Measurements from ENCODE around the gene FHIT.
"Not testable (repeated sequence)": the region's sequence is repeated elsewhere in the genome, so short reads cannot be mapped to it uniquely, and the experiment has no call there.

The FHIT gene

DNA sequence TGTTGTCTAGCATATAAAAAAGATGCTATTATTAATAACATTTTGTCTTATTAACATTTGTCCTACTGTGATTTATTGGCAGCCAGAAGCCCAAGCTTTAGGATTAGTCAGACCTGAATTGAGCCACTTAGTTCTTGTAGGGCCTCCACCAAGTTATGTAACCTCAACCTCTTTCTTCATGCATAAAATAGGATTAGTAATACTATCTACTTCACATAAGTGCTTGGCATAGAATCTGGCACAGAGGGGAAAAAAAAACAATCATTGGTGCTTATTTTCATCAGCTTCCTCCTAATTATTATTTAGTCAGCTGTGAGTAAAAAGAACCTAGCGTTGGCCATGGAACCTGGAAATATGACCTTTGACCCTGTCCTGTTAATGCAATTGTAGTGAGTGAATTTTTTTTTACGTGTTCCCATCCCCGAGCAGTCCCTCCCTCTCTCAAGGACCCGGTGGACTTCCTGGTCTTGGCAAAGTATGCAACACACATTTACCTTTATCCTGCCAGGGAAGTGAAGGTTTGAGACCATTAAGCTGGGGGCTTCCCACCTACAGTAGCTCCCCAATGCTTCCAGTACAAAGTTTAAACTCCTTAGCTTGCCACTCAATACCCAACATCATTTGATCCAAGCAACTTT lies 136.8 kb downstream of the FHIT start:
- no peak for DNase-seq (ENCODE audit: low read depth, low spot score)

DNA sequence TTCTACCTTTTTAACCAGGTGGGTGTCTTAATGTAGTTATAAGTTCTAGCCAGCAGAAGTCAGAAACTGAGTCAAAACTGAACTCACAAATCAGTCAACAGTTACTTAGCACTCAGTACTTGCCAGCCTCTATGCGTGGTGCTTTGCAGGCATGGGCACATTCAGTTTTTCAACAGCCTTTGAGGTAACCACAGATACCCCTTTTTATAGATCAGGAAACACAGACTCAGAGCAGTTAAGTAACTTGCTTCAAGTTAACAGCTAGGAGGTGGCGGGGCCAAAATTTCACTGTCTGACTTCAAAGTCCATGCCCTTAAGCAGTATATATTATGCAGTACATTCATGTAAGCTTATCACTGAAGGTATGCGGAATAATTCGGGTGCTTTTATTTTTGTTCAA lies 139.4 kb downstream of the FHIT start:
- DNase-seq (ENCODE audit: low read depth, low spot score): no peak

DNA sequence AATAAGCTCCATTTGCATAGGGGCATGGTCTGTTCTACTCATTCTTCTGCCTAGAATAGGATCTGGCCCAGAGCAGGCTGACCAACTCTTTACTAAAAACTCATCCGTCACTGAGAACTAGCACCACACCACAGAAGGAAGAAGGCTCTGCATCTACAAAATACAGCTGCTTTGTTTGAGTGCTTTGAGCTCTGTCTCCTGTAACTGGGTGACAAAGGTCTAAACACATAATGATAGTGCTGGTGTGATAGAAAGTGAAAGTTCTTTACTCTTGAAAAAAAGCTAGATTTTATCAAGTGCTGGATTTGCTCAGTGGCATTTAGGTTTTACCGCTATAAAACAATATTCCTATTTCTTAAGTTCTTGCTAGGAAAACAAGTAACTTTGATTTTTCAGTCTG lies 140.7 kb downstream of the FHIT start:
- DNase-seq (ENCODE audit: low read depth, low spot score): no peak

DNA sequence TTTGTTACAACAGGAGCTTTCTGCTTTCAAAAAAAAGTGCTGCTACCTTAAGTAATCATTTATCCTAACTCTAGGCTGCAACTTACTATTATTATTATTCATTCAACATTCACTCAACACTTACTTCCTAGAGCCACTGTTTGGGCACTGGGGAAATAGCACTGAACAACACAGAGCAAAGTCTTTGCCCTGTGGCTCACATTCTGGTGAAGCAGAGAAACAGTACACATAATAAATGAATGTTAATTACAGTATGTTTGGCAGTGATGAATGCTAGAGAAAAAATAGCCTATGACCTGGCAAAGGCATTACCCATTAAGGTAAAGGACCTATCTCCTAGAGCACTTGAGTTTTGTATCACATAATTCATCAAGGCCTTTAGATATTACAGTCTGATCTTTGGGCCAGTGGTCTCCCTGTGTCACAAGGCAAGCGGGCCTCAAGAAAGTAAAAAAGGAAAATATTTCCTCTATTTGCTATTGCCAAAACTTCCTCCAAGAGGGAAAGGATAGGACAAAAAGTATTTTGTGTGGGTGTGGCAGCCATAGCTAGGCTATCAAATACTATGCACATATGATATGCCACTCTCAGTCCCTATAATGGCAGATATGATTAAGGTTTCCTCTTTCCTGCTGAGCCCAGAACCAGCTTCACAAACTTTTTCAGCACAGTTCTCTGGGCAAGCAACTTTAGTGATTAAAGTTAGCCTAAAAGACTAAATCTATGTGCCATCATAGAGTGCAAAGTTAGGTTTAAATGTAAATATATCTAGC lies 142.8 kb downstream of the FHIT start:
- DNase-seq (ENCODE audit: low read depth, low spot score): no peak

DNA sequence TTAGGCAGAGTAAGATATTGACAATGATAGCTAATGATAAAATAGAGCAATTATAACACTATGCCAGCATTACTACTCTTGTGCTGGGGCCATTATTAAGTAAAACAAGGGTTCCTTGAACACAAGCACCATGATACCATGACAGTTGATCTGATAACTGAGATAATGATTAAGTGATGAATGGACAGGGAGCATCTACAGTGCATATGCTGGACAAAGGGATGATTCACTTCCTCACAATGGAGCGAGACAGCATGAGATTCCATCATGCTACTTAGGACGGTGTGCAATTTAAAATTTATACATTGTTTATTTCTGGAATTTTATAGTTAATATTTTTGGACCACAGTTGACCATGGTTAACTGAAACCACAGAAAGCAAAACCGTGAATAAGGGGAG lies 156.6 kb downstream of the FHIT start:
- no peak for DNase-seq (ENCODE audit: low read depth, low spot score)

DNA sequence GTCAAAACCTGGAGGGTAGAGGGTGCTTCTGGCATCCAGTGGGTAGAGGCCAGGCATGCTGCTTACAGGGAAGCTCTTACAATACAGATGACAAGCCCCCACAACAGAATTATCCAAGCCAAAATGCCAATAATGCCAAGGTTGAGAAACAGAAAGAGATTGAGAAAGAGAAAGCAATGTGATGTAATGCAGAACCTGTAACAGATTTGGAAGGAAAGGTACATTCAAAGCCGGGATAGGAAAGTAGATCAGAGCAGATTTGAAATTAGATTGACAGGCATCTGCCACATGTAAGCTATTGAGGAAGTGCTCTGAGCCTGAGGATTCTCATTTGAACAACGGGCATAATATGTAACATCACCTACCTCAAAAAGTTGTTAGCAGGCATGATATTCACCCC lies 157.9 kb downstream of the FHIT start:
- no peak for DNase-seq (ENCODE audit: low read depth, low spot score)

DNA sequence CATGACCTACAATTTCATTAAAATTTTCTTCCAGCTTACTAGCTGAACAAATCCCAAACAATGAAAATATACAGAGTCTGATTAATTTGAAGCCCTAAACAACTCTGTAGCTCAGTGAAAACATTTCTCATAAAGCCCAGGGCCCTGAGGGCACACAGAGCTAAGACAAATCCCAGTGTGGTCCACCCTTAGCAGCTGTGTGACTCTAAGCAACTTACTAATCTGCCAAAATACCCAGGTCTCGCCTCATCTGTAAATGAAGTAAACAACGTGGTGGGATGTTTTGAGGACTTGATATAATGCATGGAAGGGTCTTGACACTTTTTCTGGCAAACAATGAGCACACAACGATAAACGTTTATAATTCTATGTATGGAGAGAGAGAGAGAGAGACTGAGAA lies 158.4 kb downstream of the FHIT start:
- no peak for DNase-seq (ENCODE audit: low read depth, low spot score)

DNA sequence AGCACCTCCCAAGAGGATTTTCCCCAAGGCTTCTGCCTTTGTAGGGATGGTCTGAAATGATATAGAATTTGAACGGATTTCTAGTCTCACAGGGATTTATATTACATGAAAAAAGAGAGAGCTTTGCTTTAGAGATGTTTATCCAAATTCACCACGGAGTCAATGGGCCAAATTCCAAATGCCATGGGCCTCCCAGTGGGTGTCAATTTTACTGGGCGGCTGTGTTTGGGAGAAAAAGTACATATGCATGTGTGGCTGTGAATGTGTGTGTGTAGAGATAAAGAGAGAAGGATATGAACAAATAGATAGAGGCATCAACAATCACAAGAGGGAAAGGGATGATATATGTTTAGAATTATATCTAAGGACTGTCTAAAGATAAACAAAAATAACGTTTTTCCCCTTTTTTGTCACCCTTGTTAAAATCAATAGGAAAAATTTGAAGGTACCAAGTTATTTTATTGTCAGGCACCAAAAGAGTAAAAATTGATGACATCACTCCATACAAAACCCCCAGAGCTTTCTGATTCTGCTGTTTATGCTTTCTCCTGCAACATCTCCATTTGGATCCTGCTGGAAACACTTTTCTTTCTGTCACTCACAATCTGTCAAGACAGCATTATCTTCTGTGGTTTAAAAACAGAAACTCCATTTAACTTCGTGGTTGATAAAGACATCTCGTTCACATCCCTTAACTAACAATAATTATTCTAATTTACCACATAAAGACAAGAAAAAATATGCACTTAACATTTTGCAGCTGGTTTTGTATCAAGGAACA lies 160.7 kb downstream of the FHIT start:
- DNase-seq (ENCODE audit: low read depth, low spot score): no peak

DNA sequence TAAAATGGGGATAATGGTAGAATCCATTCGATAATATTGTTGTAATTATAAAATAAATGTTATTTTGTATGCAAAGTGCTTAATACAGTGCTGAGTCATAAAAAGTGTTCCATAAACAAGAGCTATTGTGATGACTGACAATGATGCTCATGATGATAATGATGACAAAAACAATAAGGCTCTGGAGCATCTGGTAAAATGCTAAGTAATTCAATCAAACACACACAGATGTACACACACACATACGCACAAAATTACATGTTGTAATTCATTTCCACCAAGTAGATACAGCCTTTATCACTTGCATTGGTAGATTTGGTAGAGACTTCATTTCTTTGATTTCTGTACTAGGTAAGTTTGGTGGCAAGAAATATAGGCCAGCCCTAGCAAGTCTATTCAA lies 163.8 kb downstream of the FHIT start:
- no peak for DNase-seq (ENCODE audit: low read depth, low spot score)

DNA sequence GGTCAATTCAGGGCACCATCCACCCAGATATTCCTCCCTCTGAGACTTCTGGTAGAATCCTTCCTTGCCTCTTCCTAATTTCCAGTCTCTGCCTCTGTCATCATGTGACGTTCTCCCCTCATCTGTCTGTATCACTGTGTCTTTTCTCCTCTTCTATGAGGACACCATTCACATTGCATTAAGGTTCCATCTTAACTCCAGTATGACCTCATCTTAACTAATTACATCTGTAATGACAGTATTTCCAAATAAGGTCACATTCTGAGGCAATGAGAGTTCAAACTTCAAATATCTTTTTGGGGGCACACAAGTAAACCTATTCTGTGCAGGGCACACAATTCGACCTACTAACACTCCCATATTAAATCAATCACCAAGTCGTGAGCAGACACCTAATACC lies 169.7 kb downstream of the FHIT start:
- no peak for DNase-seq (ENCODE audit: low read depth, low spot score)

DNA sequence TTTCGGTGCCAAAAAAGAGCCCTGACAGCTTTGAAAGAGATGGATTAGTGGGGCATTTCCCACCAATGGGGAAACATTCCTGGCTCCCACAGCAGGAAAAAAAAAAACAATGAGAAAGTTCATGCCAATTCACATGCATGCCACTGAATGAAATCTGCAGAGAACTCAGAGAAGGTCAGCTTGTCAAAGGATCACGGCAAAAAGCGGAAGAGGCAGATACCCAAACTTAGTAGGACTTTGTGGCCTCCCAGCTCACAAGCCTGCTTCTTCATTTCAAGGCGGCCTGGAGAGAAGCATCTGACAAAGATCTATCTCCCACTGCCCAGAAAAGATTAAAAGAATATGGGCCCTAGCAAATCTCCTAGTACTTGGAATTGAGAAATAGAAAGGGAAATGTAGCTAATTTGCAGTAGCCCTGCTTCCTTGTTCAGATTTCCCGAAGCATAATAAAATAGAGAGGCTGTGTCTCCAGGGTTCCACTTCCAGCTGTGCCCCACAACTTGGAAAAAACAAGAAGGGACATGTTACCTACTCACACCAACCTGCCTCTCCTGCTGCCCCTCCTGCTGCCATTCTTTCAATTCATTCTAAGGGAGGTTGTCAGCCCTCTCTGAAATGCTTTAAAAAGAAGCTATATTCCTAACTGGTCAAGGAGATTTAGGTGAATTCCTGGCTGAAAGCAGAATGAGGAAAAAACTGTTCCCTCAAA lies 170.4 kb downstream of the FHIT start:
- no peak for DNase-seq (ENCODE audit: low read depth, low spot score)

DNA sequence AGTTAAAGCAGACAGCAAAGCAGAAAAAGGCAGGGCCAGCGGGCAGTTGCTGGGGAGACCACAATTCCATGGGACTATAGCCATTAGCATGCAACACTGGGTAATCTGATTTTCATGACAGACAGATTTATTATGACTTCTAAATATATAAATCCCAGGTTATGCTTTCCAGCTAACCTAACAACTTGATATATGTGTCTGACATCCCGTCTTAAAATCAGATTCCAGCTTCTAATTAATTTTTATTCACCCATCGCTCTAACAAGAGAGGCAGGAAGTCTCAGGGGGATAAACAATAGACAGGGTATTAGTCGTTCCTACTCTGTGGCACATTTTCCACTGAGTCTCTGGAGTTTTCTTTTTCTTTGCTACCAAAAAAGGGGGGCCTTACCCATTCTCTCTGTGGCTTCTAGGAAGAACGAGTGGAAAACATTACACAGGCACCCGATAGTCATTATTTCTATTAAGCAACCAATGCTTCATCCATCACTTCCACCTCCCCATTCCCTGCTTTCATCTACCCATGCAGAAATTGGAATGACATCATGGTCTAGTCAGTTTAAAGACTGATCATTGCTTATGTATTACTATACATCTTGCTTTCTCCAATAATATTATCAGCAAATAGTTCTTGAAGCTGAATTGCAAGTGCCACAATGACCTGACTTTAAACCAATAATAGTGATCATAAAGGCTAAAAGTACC lies 173.1 kb downstream of the FHIT start:
- DNase-seq (ENCODE audit: low read depth, low spot score): no peak

DNA sequence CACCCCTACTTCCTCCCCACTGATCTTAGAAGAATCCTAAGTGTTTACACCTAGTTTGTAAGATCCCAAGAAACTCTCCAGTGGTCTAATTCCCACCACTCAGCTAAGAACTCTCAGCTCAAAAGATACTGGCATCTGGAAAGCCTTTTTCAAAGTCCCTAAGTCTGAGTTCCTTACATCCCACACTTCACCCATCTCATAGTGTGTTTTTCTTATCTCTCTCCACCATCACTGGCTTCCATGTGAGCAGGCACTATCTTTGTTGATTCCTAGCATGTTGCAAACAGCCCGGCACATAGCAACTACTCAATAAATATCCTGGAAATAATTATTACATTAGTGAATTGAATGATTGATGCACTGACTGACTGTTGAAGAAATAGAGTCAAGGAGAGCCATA lies 173.7 kb downstream of the FHIT start:
- no peak for DNase-seq (ENCODE audit: low read depth, low spot score)

DNA sequence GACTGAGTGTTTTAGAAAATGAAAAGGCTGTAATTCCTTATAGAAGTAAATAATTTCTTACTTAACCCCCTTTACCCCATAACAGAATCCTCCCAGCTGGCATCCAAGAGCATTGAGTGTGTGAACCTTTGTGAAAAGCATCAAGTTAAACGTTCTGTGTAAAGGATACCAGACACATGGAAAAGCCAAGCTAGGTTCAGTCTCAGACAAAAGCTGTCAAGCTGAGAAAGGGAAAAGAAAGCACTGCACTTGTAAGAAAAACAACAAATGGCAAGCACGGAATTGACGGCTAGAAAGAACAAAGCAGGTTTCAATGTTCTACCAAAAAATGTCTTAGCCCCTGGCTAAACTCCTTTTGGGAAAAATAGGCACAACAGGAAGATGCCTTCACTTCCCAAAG lies 176.5 kb downstream of the FHIT start:
- no peak for DNase-seq (ENCODE audit: low read depth, low spot score)

DNA sequence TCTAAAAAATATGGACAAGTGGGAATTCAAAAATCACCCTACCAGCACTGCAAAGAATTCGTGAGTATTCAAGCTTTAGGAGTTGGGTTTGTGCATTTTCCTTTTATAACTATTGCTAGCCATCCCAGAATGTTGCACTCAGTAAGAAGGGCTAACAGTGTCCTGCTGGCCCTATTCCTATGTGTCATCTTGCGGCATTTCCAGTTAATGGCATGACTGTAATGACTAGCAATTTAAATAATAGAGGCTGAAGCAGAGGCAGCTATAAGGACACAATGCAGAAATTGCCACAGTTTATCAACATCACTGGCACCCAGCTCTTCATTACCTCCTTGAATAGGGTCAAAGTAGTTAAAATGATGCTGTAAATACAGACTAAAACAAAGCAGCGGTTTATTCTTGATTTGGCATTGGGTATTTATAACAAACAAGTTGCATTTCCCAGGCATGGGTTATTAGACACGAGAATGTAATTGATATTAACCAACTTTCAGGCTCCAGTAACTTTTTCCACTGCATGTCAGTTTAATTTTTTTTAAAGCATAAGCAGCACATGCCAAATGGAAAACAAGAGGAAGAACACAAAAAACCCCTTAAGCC lies 177.6 kb downstream of the FHIT start:
- DNase-seq (ENCODE audit: low read depth, low spot score): no peak

DNA sequence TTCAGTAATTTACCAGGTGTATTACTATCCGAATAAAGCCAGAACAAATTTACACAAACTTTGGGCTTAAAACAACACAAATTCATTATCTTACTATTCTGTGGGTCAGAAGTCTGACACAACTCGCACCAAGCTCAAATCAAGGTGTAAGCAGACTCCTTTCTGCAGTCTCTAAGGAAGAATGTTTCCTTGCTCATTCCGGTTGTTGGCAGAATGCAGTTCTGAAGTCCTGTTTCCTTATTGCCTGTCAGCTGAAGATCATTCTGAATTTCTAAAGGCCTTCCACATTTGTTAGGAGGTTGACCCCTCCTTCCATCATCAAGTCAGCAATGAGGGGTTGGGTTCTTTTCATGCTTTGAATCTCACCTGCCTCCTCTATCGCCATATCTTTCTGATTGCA lies 183.2 kb downstream of the FHIT start:
- DNase-seq (ENCODE audit: low read depth, low spot score): no peak

DNA sequence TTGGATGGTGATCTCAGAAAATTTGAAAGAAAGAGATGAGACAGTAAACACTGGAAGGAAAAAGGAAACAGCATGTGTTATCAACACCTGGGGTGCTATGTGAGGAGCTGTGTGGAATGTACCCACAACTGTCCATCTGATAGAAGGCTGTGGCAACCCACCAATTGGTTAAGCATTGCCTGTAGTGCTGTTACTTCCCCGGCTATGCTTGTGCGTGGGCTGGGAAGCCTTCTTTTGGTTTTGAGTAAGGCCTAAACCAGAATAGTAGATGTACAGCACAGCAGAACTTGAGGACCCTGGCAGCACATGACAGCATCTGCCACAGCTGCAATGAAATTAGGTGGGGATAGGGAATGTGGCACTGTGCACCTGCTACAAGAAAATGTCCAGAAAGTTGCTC lies 184.5 kb downstream of the FHIT start:
- no peak for DNase-seq (ENCODE audit: low read depth, low spot score)

DNA sequence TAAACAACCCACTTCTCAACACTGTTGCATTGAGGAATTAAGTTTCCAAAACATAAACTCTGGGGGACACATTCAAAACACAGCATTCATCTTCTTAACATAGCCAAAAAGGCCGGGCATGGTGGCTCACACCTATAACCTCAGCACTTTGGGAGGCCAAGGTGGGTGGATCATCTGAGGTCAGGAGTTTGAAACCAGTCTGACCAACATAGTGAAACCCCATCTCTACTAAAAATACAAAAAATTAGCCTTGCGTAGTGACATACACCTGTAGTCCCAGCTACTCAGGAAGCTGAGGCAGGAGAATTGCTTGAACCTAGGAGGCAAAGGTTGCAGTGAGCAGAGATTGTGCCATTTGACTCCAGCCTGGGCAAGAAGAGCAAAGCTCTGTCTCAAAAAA lies 185.0 kb downstream of the FHIT start:
- DNase-seq (ENCODE audit: low read depth, low spot score): not testable (repeated sequence)

DNA sequence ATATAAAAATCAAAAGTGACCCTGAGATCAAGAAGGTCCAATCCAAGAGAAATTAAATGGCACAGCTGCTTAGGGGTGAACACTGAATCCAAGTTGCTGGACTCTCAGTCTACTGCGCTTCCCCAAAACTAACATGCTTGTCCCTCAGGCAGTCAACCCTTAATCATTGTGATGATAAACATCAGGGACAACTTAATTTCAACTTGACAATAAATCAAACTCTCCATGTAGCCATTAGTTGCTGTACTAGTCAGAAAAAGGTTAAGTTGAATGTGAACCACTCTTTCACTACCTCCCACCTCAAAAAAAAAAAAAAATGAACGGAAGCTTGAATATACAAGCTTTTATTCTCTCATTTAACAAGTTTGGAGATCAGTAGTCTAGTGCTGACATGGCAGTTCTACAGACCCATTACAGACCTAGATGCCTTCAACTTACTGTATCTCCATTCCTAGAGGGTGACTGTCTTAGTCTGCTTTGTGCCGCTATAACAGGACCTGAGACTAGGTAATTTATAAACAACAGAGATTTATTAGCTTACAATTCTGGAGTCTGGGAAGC lies 185.7 kb downstream of the FHIT start:
- DNase-seq (ENCODE audit: low read depth, low spot score): no peak

DNA sequence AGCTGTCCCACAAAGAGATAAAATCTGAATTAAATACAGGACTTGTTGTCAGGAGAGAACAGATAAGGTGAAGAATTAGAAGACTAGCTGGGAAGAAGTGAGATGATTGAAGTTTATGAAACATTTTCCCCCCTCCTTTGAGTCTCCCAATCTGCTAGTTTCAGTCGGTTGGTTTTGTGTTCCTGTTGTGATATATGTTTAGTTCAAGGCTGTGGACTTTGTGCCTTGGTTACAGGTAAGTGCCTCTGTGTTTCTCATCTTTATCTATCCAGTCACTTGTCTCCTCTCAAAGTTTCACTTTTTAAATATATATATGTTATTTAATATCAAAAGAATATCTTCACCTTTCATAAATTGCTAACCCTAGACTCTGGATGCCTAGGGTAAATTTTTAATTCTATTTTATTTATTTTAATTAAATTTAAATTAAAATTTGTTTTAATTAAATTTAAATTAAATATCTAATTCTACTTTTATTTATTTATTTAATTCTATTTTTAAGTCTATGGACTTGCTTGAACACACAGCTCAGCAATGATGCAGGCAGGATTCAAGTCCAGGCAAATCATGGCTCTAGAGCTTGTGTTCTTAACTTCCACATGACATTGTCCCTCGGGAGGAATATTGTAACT lies 190.0 kb downstream of the FHIT start:
- no peak for DNase-seq (ENCODE audit: low read depth, low spot score)
